Bone marrow (tissue), 2 donors: ENCODE results near the gene USP13.

Source experiments
- DNase-seq, 2 donors: peaks; one replicate each; lab custom pipeline; 2025; lab: John Stamatoyannopoulos, UW

Gene USP13

DNA sequence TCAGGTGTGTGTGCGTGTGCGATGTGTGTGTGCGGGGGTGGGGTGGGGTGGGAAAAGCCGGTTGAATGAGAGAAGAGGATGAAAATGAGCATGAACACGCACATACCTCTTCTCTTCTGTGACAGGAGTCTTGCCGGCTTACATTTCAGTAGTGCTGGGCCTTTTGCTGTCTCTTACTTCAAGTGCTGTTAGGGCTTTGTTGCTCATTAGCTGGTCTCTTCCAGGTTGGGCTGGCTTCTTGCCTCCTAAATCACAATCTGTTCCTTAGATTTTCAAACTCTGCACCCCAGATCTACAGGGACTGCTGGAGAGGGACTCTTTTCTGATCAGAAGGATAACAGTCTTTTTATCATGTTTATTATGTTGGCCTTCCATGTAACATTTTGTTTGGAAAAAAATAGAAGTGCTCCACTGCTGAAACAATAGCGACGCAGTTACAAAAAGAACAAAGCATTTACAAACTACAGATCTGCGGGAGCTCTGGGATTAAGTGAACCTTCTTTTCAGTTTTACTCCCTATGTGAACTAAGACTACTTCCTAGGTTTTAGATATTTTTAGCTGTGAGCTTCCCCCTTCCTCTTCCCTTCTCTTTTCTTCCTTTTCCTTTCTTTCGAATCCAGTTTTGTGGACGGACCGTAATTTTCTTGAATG is 48.5 kb downstream of the USP13 start:
- DNase-seq: no peak

DNA sequence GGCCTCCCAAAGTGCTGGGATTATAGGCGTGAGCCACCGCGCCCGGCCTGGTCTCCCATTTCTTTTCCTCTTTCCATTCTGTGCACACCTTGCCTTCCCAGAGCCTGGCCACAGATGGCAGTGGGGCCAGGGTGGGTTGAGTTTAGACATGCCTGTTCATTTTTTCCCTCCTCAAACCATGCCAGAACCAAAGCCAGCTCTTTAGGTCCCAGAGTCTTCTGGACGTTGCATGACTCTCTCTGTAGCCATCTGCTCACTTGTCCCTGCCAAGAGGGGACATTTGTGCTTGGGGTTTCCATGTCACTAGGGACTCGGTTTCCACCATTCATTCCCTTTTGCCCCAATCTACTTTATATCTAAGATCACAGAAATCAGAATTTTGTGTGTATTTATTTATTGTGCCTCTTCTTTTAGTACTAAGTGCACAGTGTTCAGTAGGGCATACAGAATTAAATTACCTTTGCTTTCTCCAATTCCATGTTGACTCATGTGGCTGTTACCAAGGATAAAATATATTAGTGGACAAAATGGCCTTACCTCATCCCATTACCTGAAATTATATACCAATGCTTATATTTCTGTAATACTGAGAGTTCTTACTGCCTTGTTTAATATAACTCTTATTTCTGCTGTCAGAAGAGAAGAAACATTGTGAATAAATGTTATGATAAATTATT is 49.6 kb downstream of the USP13 start:
- no peak for DNase-seq

DNA sequence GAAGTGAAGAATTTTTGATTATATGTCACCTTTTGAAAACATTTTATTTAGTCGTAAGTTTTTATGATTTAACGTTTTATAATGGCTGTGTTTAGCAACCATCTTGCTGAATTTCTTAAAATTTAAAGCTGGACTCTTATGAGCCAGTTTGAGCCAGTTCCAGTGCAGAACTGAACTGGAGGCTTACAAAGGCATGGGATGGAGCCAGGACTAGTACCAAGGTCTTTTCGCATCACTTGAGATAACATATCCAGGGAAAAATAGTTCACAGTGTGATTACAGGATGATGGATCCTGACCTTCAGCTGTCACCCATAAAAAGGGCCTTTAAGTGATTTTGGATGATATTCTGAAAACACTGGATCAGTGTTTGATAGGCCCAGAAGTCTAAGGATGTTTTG is 51.0 kb downstream of the USP13 start:
- DNase-seq: no peak

DNA sequence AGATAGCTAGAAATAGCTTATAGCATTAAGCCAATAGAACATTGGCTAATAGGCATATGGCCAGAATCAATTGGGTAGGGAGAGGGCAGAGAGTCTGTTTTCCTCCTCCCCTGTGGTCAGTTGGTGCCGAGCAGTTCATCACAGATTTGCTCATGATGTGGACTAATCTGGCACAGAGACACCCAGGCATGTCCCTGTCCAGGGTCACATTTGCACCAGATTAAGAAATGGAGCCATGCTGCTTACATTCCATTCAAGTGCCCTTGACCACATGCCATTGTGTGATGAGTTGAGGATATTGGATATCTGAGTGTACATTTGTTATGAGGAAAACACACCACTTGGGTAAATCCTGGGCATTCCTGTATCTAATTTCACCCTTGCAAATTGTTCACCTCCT is 53.4 kb downstream of the USP13 start:
- no peak for DNase-seq

DNA sequence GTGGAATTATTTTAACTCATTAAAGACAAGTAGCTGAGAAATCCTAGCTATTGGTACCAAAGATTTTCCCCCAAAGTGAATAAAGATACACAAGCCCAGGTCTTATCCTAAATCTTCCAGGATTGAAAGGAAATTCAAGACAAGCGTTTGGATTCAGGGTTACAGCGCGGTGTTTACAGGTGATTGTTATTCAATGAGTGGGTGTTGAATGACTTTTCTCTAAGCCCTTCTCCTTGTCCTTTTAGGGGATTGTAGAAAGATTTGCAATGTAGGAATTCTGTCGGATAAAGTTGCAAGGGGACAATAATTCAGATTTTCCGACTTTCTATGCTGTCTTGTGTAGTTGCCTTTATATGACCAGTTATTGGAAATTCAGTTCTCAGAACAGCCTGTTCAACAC is 57.2 kb downstream of the USP13 start:
- no peak for DNase-seq

DNA sequence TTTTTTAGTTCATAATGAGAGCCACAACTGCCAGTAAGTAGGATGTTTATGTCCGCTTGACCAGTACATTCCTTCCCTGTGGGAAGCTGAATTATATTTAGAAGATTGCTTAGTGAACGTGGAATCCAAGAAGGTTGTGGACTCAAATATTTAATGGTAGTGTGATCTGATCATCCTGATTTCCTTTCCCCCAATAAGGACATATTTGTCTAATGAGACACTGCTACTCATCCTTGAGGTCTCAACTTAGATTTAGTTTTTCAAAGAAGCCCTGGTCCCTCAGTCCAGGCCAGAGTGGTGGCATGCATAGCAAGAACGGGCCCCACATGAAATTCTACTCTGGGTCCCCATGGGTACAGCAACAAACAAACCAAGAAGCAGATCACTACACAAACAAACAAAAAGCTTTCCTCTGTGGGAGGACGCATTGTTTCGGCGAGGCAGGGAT is 60.8 kb downstream of the USP13 start:
- DNase-seq: no peak

DNA sequence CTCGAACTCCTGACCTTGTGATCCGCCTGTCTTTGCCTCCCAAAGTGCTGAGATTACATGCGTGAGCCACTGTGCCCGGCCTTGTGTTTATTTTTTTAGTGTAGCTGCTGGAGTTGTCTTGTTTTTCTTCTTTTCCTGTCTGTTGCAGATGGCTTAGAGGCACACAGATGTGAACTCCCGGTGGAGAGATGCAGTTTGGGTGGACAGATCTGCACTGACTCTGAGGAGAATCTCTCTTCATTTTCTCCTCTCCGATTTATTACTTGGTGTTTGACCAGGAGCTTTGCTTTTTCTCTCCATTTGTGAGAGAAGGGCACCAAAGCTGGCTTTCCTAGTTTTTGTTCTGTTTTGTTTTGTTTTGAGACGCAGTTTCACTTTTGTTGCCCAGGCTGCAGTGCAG is 62.7 kb downstream of the USP13 start:
- DNase-seq: no peak

DNA sequence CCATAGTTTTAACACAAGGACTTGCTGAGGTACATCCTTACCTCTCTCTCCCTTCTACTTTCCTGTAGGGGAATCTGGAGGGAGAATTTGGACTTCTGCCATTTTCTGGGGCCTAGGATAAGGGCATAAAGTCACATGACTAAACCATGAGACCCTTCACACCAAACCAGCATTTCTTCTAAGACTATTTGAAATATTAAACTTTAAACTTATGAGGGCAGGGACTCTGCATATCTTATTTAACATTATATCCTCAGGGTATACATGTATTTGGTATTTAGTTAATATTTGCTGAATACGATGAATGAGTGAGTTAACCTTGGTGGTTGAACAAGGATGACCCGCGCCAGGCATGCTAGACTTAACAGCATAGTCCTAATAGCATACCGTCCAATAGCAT is 63.4 kb downstream of the USP13 start:
- DNase-seq: no peak

DNA sequence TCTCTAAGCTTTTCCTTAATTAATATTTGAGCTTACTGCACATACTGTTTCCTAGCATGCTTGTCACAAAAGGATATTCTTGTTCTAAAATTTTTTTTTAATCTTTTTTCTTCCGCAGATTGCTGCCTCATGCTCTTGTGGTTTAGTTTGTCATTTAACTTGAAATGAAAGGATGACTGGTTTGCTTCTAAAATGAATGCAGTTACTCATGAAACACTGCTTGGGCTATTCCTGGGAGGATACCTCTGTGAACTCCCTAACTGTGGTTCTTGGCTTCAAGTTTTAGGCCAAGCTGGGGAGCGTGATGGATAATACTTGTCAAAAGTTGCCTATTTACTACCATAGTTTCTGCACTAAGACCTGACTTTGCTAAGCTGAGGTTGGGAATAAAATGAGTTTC is 64.0 kb downstream of the USP13 start:
- no peak for DNase-seq

DNA sequence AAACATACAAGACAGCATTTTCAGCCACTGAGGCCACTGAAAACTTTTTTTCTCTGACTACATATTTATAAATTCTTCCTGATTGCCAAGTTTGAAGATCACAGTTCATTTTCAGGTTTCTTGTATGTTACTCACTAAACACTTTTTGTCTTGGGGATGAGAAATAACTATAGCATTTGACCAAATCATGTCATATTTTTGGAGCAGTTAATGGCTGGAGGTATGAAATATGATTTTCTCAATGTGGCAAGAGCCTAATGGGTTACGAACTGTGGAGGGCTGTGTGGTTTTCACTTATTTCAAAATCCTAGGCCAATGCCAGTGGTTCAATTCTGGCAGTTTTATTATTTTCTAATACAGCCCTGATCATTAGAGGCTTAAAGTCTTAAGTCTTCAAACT is 64.4 kb downstream of the USP13 start:
- no peak for DNase-seq

DNA sequence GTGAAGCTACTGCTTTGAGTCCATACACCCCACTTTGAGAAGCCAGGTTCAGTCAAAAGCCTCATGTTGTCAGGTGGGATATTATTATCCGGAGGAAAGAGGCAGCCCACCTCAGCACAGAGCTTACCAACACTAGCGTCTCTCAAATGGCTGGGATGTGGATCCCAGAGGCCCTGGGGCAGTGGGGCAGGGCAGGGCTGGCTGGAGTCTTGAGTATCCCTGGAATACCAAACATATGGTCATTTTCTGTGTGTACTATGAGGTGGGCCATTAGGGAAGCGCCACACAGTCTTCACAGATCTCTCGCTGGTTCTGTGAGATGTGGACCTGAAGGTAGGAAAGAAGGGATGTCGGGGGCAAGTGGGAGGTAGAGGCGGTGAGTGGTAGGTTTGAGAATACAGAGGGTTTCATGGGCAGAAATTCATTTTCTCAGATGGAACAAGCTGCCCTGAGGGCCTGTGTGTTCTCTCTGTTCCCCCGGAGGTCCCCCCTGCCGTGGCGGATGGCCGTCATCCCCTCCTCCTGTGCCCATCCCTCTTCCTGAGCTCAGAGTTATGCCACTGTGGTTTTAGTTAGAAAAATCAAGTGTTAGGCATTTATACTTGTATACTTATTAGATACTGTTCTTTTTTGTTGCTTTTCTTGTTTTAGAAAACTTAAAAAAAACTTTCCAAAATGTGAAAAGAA is 66.4 kb downstream of the USP13 start:
- no peak for DNase-seq

DNA sequence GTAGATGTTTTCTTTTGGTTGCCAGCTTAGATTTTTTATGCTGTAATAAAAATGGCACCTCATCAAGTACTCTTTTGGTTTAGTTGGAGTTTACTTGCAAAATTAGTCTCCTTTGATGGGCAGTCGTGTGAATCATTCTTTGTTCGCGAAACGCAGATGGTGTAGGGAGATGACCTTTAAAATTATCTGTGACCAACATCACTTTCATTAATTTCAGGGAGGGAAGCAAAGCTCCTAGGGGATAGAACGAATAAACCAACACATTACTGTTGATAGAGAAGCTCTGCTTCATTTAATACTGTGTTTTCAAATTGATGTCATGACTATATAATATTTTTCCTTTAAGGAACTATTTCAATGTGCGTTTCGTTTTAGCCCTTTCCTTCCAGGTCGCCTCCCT is 67.4 kb downstream of the USP13 start:
- no peak for DNase-seq

DNA sequence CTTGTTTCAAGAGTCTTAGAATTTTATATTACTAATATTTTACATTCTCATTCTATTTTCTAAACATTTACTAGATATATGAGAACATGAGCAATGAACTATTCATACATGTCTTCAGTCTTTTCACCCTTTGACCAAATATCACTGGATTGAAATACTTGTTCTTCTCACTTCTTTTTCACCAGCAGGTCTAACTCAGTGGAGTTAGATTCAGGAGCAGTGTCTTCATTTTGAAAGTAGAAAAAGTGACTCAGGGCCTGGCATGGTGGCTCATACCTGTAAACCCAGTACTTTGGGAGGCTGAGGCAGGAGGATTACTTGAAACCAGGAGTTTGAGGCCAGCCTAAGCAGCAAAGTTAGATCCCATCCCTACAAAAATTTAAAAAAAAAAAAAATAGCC is 70.8 kb downstream of the USP13 start:
- DNase-seq: no peak

DNA sequence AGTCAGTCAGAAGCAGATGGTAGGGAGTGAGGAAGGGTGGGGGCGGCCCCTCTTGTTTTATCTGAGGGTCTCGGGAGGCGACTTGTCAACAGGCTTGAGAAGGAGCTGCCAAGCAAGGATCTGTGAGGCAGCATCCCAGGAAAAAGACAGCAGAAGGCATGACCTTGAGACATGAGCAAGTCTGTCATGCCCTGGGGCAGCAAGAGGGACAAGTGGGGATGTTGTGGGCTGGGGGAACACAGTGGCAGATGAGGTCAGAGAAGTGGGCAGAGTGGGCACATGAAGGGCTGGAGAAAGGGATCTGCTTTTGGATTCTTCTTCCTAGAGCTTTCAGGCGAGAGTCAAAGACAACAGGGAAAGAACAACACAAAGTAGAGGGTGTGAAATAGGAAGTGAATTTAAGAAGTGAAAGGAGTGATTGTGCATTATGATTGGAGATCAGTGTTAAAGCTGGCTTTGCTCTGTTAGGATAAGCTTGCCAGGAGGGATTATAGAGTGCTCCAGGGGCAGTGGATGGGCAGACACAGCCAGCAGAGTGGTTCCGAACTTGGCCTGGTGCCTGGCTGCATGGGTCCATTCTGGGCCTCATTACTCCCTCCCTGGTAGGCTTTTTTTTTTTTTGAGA is 73.3 kb downstream of the USP13 start:
- DNase-seq: no peak

DNA sequence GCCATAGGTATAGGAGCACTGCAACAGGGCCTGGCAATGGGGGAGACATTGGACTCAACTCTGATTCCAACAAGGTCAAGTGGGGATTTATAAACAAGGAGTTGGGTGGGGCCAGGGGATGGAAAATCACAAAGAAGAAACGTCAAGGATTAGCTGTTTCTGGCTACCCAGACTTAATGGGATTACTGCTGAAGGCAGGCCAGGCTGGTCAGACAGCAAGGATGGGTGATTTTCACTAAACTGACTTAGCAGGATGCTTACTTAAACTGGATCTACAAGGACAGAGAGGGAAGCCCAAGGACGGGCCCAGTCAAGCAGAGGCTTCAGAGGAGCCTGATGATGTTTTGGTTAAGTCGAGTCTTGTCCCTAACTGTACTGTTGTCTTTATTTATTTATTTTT is 76.2 kb downstream of the USP13 start:
- DNase-seq: no peak

DNA sequence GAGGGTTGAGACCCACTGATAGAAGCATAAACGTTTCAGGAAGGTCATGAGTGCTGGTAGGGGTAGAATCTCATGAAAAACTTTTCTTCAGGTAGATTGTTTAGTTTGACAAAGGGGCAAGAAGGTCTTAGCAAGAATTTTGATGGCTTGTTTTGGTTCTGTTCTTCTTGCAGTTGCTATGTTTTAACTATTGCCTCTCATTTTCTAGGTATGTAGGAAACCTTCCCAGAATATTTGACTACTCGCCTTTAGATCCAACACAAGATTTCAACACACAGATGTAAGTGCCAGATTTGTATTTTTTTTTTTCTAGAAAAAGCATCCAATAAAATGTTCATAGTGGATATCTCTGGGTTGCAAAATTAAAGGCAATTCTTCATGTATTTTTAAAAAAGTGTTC is 77.1 kb downstream of the USP13 start:
- no peak for DNase-seq

DNA sequence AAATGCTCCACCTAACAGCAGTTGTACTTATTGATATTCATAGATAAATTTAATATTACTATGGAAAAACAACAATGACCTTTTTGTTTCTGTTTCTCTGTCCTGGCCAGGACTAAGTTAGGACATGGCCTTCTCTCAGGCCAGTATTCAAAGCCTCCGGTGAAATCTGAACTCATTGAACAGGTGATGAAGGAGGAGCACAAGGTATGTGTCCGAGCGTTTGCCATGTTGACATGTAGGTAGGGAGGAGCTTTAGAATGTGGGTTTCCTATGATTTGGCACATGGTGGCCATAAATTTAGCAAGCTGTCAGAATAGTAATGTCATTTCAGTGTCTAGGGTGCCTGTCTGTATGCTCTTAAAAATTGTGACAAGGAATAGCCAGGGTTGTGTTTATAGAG is 77.7 kb downstream of the USP13 start:
- DNase-seq: no peak

DNA sequence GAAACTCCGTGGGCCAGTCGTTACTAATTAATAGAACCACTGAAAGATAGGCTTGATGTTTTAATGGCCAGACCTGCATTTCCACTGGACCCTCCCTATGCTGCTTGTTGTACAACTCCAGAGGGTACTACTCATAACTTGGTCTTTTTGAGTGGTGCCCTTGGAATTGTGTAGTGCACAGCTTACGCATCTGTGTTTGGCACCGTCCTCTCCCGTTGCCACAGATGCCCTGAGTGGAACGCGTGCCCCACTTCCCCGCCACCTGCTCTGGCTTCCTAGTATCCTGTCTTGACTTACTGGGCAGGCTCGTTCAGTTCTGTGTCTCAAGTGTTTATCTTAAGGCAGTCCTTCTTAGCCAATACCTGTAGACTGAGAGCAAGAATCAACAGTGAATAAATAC is 78.7 kb downstream of the USP13 start:
- DNase-seq: no peak

DNA sequence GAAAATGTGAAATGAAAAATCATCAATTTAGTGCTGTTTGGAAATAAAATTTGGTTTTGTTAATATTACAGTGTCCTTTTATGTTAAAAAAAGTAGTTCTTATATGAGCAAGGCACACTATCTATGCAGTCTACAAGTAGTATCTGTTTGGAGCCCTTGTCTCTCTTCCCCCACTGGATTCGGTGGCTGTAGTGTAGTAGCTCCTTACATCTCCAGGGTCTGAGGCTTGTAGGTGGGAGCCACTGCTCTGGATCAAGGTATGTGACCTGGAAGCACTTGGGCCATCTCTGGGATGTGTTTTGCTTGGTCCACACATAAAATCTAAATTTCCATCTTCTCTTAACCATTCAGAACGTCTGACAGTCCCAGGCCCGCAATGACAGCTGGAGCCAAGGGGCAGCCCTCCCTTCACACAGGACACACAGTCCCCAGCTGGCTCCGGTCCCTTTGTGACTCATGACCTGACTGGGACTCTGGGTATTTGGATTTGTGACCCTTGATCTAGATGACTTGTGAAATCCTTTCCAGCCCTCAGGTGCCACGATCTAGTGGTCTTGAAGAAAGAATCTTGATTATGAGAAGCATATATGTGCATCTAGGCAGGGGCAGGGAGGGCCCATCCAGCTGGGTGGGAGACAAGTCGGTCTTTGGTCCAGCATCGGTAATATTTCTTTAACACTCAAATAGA is 80.0 kb downstream of the USP13 start:
- no peak for DNase-seq

DNA sequence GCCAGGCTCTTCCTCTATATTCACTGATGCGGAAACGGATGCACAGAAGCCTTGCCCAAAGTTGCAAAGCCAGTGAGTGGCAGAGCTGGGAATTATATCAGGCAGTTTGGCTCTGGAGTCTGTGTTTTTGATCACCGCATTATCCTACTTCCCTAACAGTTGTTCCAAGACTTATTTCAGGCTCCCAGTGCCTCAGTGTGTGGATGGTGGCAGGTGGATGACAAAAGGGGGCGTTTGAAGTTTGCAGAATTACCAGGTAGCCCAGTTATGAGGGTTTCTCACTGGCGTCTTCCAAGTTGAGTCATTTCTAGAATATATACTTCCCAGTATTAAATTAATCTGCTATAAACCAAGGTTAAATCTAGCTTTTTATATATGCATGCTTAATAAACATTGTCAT is 81.0 kb downstream of the USP13 start:
- DNase-seq: no peak

DNA sequence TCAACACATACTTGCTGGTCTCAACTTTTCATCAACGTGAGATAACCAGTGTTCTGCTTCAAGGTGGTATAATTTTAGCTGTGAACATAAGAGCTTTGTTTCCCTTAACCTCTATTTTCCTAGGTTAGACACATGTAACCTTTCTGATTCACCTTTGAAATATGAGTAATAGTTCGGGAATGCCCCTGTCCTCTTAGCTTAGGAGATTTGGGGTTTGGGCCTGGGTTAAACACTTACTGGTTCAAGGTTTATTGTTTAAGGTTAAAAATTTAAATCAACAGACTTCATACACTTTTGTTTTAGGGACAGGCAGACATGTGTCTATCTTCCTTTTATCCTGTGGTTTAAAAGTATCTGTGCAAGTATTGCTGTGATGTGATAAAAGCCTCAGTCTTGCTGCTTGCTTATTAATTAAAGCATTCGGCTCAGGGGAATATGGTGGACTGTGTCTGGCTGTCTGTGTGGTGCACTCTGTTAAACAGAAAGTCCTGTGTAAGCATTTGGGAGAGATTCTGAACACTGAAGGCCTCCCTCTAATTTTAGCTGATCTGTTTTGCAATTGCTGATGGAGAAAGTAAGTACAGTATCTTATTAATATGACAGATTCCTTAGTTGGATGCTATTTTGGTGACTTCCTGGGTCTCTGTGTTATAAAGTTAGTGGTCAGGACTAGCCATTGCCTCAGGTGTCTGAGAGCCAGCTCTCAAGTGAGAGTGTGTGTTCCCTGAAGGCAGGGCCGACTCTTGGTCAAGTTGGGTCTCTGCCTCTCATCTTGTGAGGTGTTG is 81.8 kb downstream of the USP13 start:
- no peak for DNase-seq

DNA sequence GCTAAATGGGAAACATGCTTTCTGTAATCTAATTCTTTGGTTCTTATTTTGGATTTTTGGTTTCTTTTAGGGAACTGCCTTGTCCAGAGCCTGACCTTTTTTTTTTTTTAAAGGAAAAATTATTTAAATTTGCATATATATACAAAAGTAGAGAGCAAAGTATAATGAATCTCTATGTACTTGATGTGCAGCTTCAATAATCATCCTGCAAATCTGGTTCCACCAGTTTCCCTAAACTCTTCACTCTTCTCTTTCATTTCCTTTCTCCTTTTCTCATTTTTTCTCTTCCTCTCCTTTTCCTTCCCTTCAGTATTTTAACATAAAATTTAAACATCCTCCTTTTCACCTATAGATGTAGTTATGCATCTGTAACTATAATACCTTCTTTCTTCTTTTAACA is 82.5 kb downstream of the USP13 start:
- no peak for DNase-seq
